Cardiac septum (tissue), 1 donor: ENCODE data around the gene ITPR1. TPM values are rescaled to one million over a fixed set of nuclear protein-coding genes. Genes with fewer than 3 reads are reported as not detected.

Experiments
- DNase-seq: peaks from one replicate; pipeline ENCODE4 v3.0.0-alpha.2; 2020; ENCODE audit warnings: low spot score
- intact Hi-C: fragments of 100-400 bp; cut with DNase I; formaldehyde crosslinking; loops from one replicate; pipeline ENCODE4 v1.14.0; 2022
- total RNA-seq: library from RNA; stranded (reverse); fragmentation: NEBNext Ultra II Directional; extraction: Animal tissue kit (Norgen Biotek cat#: 25700); gene quantifications from one replicate; pipeline ENCODE4 v1.2.1, GENCODE V29; 2021
- donor health status: DM: no; HTN: no; CAD: no.

The ITPR1 gene
- total RNA-seq, 1 donor from 2014 or later: 19.5 TPM

DNA sequence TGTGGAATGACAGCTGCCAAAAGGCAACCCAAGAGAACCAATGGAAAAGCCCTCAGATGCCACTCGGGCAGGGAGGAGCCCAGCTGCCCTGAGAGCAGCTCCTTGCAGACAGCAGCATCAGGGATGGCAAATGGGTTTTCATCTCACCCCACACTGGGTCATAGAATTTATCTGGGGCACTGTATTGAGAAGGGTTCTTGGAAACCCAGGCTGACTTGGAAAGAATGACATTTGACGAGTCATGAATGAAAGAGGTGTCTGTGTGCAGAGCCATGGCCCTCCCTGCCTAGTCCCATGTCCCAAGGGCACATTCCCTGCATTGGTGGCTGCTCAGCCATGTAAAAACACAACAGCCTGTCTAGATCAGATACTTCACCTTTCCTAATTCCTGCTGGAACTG is 328.2 kb downstream of the ITPR1 start:
- intact Hi-C loops: no loop called here
- no peak for DNase-seq

DNA sequence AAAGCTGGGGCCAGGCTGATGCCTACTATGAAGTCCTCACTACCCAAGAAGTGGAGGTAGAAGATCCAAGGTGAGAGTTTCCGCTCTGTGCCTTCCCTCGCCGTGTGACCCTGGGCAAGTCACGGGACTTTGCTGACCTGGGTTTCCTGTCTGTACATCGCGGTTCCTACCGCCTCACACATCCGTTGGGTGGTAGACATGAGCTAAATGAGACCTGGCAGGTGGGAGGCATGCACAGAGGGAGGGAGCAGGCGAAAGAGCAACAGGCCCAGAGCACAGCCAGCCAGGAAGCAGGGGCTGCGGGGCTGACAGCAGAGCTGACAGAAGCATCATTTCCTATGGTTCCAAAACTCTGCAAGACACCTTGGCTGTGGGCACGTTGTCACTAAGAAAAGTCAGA is 328.8 kb downstream of the ITPR1 start:
- no peak for DNase-seq
- intact Hi-C loops: no loop called here

DNA sequence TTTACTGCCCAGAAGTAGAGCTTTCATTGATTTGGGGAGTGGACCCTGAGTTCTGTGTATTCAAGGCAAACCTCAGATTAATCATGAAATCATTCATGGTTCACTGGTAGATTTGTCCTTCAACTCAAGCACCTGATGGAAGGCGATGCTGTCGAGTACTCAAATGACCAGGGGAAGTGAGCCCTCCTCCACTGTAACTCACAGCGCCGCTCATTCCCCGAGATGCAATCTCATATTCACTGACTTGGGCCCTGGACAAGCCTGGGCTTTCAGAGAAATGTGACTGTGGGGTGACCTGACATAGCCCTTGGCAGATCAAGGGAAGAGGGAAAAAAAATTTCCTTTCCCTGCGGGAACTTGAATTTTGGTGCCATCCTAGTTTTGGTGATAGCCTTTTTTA is 329.4 kb downstream of the ITPR1 start:
- intact Hi-C loops: no loop called here
- no peak for DNase-seq

DNA sequence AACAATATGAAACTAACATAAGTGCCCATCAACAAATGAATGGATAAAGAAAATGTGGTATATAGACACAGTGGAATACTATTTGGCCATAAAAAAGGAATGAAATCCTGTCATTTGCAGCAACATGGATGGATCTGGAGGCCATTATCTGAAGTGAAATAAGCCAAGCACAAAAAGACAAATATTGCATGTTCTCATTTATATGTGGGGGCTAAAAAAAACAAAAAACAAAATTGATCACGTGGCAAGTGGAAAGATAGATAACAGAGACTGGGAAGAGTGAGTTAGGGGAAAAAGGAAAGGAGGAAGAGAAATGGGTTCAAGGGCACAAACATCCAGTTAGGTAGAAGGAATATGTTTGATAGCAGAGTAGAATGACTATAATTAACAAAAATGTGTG is 330.2 kb downstream of the ITPR1 start:
- no peak for DNase-seq
- intact Hi-C loops: no loop called here

DNA sequence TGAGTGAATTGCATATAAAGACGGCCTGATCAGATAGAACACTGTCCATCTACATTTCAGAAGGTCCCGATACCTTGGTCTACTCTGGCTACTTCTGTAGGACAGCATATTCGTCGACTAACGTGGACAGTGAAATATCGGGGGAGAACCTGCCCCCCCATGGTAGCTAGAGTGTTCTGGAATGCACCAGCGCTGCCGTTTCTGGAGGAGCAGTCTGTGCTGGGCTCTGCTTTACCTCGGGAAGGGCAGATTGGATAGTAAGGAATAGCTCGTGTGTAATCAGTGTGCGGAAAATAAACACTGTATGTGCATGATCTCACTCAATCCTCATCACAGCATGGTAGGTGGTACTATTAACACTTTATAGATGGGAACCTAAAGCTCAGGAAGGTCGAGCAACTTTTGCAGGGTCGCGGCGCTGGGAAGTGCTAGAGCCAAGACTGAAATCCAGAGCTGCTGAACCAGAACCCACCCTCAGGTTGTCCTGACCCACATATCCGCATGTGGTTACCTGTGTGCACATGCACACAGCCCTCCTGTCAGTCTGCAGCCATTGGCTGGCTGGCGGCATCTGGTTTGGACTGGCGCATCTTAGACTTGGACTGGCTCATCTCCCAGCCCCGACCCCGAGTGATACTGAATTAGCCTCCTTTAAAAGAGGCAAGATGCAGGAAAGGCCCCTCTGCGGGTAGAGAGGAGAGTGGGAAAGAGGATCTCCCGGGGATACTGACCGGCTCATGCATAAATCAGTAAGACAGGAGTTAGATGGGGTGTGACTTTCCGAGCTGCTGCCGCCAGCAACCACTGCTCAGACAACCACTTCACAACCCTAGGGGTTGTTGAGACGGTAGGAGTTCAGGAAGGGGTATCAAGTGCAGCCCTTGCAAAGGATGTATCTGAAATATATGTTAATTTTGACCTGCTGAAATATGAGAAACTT is 331.1 kb downstream of the ITPR1 start:
- intact Hi-C loops: loop anchor here (2.0 kb wide), 2 partner anchors 51 to 101 kb away; no protein-coding TSS in a partner anchor
- no peak for DNase-seq

DNA sequence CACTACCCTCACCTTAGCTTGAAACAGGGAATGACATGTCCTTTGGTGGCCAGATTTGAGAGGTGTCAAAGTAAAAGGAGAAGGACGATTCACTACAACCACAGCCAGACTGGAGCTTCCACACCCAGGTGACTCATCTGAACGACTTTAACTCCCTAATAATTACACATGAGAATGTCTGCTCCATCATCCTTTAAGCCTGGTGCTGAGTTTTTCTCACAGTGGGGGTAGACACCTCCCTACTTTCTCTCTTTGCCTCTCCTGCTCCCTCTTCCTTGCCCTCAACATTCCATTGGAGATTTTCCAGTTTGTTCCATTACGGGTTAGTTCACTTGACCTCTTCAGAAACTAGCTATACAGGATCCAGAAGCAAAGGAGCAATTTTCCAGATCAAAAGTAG is 331.8 kb downstream of the ITPR1 start:
- DNase-seq: no peak
- intact Hi-C loops: loop anchor here (2.0 to 5.0 kb wide), 5 partner anchors 52 to 232 kb away; no protein-coding TSS in a partner anchor

DNA sequence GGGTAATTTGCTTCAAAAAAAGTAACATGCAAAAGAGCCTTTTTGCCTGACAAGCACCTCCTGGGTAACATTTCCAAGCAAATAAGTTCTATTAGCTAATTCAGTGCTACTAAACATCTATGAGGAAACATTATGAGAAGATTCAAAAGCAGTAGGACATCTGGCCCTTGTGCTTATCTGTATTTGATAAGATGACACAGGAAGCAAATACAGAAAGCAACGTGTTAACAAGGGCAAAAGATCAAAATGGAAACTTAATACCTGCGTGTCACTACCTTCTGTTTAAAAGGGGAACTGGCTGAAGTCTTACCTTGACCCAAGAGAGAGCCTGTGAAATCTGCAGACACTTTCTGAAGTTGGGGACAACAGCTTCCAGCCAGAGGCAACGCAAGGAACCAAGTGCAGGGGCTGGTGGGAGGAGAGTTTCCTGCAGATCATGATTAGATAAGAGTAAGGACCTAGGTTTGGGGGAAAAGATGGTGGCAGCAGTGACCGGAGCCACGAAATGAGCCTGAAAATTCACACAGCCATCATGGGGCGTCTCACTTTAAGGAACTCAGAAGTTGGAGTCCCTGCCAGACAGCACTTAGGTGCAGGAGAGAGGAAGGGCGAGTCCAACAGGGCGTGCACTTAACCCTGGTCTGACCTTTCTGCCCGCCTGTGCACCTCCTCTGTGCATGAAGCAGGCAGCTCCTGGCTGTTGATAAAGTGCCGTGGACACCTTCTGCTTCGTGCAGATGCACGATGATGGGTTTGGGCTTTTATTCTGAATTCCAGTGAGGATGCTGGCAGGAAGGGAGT is 332.5 kb downstream of the ITPR1 start:
- DNase-seq: no peak
- intact Hi-C loops: loop anchor here (1.0 to 5.0 kb wide), 6 partner anchors 53 to 232 kb away; no protein-coding TSS in a partner anchor

DNA sequence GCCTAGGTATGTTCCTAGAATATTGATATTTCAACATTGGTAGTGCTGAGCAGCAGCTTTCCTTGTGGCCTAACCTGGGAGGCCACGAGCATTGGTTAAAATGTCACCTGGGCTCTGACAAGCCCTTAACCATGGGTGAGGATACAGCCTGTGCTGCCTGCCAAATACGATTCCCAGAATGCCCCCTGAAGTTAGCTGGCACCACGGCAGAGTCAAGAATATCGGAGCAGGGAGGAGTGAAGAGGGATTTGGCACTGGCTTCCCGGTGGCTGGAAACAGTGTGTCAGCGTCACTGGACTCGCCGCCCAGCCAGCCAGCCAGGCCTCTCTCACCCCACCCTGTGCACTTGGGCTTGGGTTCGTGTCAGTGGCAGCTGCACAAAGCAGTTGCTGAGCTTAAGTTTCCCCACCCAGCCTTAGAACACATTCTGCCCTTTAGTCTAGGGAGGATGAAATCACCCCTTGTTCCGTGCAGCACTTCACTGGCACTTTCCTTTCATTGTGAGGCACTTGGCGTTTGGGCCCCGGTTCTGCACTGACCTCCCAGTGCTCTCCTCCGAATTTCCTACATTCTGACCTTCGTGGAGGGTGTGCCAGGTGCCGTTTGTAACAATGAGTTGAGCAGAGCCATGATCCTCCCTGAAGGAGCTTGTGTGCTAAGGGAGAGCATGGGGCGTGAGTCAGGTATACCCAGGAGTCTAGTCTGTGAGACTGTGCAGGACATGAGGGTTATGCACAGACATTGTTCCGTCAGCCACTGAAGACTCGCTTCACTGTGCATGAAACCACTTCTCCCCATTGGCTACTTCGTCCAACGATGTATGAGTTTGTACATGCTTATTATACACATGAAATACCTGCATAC is 333.3 kb downstream of the ITPR1 start:
- intact Hi-C loops: loop anchor here (1.0 to 5.0 kb wide), 4 partner anchors 84 to 231 kb away; no protein-coding TSS in a partner anchor
- peak; percentile 93 for DNase-seq

DNA sequence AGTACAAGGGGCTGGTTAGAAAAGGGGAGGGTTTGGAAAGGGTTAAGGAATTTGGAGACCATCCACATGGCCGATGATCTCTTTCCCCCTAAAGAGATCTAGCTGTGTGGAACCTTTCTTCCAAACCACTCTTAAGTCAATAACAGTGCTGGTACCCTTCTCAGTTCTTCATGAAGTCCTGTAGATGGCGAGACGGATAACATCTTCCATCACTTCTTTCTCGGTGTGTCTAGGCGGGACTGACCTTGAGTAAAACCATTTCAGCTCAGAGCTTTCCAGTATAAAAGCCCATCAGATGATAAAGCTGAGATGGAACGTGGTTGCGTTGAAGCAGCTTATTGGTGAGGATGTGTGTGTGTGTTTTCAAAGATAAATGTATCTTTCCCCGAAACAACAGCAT is 334.6 kb downstream of the ITPR1 start:
- intact Hi-C loops: loop anchor here (5.0 kb wide), 3 partner anchors 85 to 230 kb away; no protein-coding TSS in a partner anchor
- DNase-seq: no peak

DNA sequence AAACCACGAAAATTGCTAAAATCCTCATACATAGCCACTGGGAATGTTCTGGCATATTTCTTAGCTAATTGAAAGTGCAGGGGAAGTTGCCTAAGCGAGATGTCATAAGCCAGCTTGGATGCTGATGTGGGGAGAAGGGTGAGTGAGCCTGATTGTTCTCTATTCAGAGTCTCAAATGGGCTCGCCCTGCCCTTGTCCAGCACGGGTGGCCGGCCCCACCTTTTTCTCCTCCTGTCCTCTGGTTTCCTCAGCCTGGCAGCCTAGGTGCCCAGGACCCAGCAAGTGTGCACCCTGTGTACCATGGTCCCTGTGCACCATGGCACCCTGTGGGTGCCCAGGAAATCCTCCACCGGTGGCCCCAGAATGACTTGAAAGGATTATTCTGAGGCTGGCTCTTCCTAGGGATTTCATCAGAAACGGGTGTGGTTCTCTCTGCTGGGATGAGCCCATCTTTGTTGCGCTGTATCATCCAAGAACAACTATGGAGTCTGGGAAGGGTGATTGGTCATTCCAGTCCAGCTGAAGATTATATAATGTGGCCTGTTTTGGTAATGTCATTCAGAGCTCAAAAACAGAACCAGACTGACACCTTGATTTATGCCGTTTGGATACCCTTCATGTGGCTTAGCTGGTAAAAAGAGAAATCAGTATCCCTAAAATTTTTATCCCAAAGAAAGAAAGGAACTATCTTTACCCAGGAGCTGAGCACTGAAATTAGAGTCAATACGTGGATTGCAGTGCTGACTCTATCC is 335.3 kb downstream of the ITPR1 start:
- DNase-seq: peak; percentile 80
- intact Hi-C loops: loop anchor here (5.0 kb wide), 3 partner anchors 86 to 229 kb away; no protein-coding TSS in a partner anchor

DNA sequence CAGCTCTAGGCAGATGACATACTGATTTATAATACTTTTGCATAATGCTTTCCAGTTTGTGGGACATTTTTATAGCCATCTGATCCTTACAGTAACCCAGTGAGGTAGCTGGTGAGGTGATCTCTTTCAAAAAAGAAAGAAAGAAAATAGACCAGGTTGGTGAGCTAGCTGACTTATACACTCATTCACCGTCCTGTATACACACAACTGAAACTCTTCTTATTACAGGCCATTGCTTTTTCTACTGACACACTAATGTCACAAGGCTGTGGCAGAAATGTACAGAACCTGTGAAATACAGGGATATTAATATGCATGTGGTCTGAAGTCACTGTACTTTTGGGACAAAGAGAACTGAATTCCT is 335.9 kb downstream of the ITPR1 start:
- intact Hi-C loops: loop anchor here (5.0 kb wide), 3 partner anchors 87 to 228 kb away; no protein-coding TSS in a partner anchor
- DNase-seq: no peak

DNA sequence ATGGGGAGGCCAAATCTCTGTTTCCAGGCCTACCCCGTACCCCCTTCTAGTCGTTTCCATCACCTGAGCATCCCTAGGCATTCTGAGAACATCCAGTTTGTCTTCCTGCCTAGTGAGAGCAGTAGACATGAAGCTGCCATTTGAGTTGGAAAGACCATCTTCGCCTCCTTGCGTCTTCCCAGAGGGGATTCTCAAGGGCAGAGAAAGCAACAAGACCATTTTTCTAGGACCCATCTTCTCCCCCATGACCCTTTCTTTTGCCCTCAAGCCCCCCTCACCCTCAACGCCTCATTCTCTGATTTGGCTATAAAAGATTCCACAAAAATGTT is 337.4 kb downstream of the ITPR1 start:
- no peak for DNase-seq
- intact Hi-C loops: no loop called here

DNA sequence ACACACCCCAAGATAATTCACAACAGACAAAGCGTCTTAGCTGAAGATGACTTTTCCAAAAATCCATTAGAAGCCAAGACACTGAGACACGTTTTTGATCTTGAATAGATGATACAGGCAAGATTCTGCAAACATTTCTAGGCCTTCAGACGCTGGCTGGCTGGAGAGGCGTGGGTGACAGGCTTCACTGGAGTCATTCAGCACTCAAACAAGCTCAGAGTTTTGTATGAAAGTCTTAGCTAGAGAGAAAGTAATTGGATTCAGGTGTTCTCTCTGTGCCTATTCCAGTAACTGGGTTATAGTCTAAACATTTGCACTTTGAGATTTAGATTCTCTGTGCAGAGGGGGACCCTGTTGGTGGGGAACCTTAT is 338.4 kb downstream of the ITPR1 start:
- no peak for DNase-seq
- intact Hi-C loops: no loop called here

DNA sequence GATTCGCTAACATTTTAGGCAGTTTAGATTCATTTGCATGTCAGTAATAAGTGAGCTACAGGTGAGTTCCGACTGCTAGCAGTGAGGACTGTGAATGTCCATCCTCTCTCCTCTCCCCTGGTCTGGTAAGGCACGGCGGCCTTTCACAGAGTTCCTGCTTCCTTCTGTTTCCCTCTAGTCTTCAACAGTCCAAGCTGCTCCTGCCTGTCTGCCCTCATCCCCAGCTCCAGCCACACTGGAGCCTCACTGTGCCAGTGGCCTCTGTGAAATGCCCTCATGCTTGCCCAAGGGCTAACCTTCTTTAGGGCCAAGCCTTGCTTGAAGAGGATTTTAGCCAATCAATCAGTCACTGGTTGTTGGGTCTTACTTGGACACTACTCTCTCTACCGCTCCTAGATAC is 340.3 kb downstream of the ITPR1 start:
- intact Hi-C loops: no loop called here
- DNase-seq: no peak

DNA sequence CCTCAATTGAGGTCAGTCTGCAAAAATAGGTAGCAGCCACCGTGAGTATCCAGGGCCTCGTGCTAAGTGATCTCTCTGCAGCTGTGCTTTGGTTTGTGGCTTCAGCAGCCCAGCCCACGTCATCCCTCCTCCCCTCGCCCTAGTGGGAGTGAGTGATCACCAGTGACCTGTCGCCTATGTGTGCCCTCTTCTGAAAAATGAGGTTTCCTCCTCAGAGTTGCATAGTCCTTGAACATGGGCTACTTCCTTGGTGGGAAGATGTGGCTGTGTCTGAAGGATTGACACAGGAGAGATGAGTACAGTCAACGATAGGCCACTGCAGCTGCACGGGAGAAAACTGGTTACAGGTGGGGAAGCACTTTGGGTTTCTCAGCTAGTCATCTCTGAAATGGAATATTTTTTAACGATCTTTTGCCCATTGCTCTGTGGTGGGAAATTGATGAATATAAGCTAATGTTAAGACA is 341.3 kb downstream of the ITPR1 start:
- intact Hi-C loops: no loop called here

DNA sequence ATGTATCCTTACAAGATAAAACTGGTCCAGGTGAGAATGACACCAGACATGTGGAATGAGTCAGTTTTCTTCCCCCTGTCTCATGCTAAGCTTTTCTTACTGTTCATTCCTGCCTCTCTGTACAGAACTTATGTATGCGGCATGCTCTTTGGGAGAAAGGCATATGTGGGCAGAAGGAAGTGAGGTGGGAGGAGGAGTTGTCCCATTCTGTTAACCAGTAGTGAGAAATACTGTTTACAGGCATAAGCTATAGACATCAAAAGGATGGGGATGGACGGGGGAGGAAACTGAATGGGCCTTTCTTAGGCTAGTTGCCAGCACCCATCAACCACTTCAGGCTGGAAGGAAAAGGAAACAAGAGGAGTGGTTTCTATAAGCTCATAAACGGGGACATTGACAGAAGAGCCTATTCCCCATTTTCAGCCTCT is 342.5 kb downstream of the ITPR1 start:
- DNase-seq: no peak
- intact Hi-C loops: no loop called here

More for the DNA sequence above, 341.3 kb downstream of the ITPR1 start:
- DNase-seq: no peak

DNA sequence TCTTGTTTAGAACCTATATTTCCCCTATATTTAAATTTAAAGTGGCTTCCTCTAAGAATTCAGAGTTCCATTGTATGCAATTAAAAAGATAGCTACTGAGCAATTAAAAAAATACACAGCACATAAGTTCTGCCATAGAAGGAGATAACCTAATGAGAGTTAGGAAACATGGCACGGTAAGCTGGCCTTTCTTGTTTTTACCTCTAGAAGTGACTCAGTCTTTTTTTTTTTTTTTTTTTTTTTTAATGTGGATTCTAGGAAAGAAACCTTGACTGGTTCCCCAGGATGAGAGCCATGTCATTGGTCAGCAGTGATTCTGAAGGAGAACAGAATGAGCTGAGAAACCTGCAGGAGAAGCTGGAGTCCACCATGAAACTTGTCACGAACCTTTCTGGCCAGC is 343.4 kb downstream of the ITPR1 start:
- intact Hi-C loops: no loop called here
- no peak for DNase-seq

DNA sequence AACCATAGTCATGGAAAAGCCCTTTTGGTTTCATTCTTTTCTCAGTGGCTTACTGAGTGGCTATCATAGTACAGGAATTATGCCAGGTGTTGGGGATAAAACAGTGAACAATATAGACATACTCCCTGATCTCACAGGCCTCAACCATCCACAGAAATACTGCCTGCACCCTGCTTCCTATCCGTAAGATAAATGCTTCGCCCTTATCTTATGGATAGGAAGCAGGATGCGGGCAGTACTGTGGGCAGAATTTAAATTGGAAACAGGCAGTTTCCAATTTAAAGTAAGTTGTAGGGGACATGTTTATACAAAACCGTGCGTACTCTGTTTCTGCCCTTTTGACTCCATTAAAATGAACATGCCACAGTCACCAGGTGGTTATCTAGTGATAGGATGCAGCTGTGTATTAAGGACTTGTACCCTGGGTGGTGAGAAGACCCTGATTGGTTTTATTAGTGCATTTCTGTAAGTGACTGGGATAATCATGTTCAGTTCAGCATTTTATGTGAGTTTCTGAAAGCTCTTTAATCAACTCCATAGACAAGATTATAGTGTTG is 344.3 kb downstream of the ITPR1 start:
- DNase-seq: no peak
- intact Hi-C loops: no loop called here
